ENCODE results near the gene RASGEF1C.
"Not testable (repeated sequence)": the region's sequence is repeated elsewhere in the genome, so short reads cannot be mapped to it uniquely, and the experiment has no call there.

RASGEF1C gene

GRCh38 chr5:180098991-180099732 is 109.8 kb downstream of the RASGEF1C start:
- no peak for DNase-seq

GRCh38 chr5:180098526-180098925 is 110.5 kb downstream of the RASGEF1C start:
- no peak for DNase-seq

- no peak for DNase-seq
These were observed 111.1 kb downstream of the RASGEF1C start for GRCh38 chr5:180097926-180098325.

- no peak for DNase-seq
These were observed 111.7 kb downstream of the RASGEF1C start for GRCh38 chr5:180097163-180097894.

- DNase-seq, result no peak
These were observed 112.4 kb downstream of the RASGEF1C start for GRCh38 chr5:180096616-180097015.

- DNase-seq, result no peak
These were observed 113.5 kb downstream of the RASGEF1C start for GRCh38 chr5:180095545-180095944.

GRCh38 chr5:180093651-180094382 is 115.2 kb downstream of the RASGEF1C start:
- no peak for DNase-seq

GRCh38 chr5:180093241-180093640 is 115.8 kb downstream of the RASGEF1C start:
- DNase-seq, result no peak

- peak; percentile 28 for DNase-seq
These were observed 118.1 kb downstream of the RASGEF1C start for GRCh38 chr5:180090769-180091546.

- DNase-seq, result peak; percentile 89
These were observed 118.8 kb downstream of the RASGEF1C start for GRCh38 chr5:180090098-180090768.

GRCh38 chr5:180089628-180090027 is 119.4 kb downstream of the RASGEF1C start:
- DNase-seq, result not testable (repeated sequence)

- DNase-seq, result no peak
These were observed 120.5 kb downstream of the RASGEF1C start for GRCh38 chr5:180088561-180088960.

- DNase-seq, result no peak
These were observed 122.1 kb downstream of the RASGEF1C start for GRCh38 chr5:180086816-180087399.

GRCh38 chr5:180085837-180086236 is 123.2 kb downstream of the RASGEF1C start:
- no peak for DNase-seq

- no peak for DNase-seq
These were observed 124.1 kb downstream of the RASGEF1C start for GRCh38 chr5:180084638-180085561.

- DNase-seq, result no peak
These were observed 125.4 kb downstream of the RASGEF1C start for GRCh38 chr5:180083529-180084060.

GRCh38 chr5:180082633-180083420 is 126.2 kb downstream of the RASGEF1C start:
- DNase-seq, result no peak

GRCh38 chr5:180081481-180081880 is 127.5 kb downstream of the RASGEF1C start:
- no peak for DNase-seq

- DNase-seq, result no peak
These were observed 128.3 kb downstream of the RASGEF1C start for GRCh38 chr5:180080486-180081280.

Data from right hindlimb (tissue), 1 donor.